DND-41 (cell line): ENCODE data around the gene CC2D1B.

Experiments
- EZH2 ChIP-seq: IDR thresholded peaks from 3 replicates; pipeline ENCODE4 v1.6.1; 2012; ENCODE audit warnings: borderline replicate concordance, low read depth, mild to moderate bottlenecking, moderate library complexity, low read length, inconsistent platforms; ENCODE audit not compliant: severe bottlenecking
- TF ChIP-seq, protein P1 (sequence below): IDR thresholded peaks from 2 replicates; pipeline ENCODE4 v1.5.1; 2012; ENCODE audit warnings: borderline replicate concordance, low read length, moderate library complexity, mild to moderate bottlenecking; ENCODE audit not compliant: poor library complexity, severe bottlenecking; ENCODE audit errors: extremely low read depth

DNA sequence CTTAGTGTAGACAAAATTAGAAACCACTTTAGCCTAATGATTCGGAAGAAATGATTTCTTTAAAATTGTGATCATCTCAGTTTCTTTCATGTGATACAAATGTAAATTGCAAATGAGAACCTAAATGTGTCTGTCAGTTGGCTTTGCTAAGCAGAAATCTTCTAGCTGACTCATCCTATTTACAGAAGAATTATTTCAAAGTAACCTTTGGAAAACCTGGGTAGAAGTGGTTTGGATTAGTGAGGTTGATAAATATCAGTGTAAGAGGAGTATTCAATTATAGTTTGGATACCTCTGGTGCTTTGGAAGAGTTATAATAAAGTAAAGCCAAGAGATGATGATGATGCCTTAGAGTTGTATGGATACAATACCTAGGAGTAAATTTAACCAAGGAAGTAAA, 37.4 kb downstream of the CC2D1B start:
- TF ChIP-seq, protein P1, sequence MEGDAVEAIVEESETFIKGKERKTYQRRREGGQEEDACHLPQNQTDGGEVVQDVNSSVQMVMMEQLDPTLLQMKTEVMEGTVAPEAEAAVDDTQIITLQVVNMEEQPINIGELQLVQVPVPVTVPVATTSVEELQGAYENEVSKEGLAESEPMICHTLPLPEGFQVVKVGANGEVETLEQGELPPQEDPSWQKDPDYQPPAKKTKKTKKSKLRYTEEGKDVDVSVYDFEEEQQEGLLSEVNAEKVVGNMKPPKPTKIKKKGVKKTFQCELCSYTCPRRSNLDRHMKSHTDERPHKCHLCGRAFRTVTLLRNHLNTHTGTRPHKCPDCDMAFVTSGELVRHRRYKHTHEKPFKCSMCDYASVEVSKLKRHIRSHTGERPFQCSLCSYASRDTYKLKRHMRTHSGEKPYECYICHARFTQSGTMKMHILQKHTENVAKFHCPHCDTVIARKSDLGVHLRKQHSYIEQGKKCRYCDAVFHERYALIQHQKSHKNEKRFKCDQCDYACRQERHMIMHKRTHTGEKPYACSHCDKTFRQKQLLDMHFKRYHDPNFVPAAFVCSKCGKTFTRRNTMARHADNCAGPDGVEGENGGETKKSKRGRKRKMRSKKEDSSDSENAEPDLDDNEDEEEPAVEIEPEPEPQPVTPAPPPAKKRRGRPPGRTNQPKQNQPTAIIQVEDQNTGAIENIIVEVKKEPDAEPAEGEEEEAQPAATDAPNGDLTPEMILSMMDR = no peak
- TF ChIP-seq EZH2 = no peak
